ENCODE data around the gene PGF. TPM values are rescaled to one million over a fixed set of nuclear protein-coding genes. Genes with fewer than 3 reads are reported as not detected.

PGF gene
- total and polyA plus RNA-seq, 2 of the 13 experiments (the other 11 are each of a cell fraction or from before 2014, with no cell fraction given), result 10.7 to 27.5 TPM

DNA sequence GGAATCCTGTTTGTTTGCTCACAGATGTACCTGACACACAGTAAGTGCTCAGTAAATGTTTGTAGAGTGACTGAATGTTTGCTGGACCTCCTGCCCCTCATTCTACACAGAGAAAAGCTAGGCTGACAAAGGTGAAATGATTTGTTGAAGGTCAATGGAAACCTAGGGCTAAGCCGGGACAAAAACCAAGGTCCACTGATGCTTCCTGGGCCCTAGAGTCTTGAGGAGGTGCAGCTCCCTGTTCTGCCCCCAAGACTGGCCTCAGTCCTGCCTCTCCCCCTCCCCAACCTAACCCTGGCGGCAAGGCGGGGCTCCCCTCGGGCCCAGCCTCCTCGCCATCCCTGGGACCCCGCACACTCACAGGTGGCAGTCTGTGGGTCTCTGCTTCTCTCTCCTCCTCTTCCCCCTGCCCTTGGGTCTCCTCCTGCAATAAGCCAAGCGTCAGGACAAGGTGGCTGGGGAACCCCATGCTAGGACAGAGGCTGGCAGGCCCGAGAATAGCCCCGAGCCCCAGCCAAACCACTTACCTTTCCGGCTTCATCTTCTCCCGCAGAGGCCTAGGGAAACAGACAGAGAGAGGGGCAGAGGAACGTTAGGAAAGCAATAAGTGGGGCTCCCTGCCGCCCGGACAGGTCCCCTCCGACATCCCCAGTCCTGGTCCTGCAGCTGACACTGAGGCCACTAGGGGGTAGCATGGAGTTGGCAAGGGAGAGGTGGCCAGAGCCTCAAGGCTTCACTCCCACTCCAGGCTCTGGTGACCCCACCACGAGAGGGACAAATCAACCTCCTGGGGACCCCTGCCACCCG lies 9.3 kb downstream of the PGF start (continued):
- TF ChIP-seq ZNF780A (CRISPR knock-in tag; IDR thresholded peaks at IDR 0.05) (no peak), ZNF598 (CRISPR knock-in tag; IDR thresholded peaks at IDR 0.05; ENCODE audit: borderline replicate concordance) (0 out of 2 replicates have a peak, but pooled peaks have one; percentile 19), TCF7 (IDR thresholded peaks at IDR 0.05; ENCODE audit: low read depth) (0 out of 2 replicates have a peak, but pooled peaks have one; percentile 54), SMC3 (IDR thresholded peaks at IDR 0.05; ENCODE audit: low read length) (peak; percentile 64), PHF5A (CRISPR knock-in tag; IDR thresholded peaks at IDR 0.05; ENCODE audit: low read depth, unreplicated experiment) (peak; percentile 41), HOXA5 (CRISPR knock-in tag; IDR thresholded peaks at IDR 0.05) (0 out of 2 replicates have a peak, but pooled peaks have one; percentile 15), MIXL1 (CRISPR knock-in tag; IDR thresholded peaks at IDR 0.05) (peak; percentile 66), MAX (IDR thresholded peaks at IDR 0.05) (0 out of 2 replicates have a peak, but pooled peaks have one; percentile 9), ZFP37 (CRISPR knock-in tag; IDR thresholded peaks at IDR 0.05; ENCODE audit: borderline replicate concordance) (no peak), KLF12 (CRISPR knock-in tag; IDR thresholded peaks at IDR 0.05; ENCODE audit: borderline replicate concordance) (no peak), TBL1XR1 (IDR thresholded peaks at IDR 0.05; ENCODE audit: borderline replicate concordance, low read length, partially characterized antibody) (peak; percentile 36), ZNF775 (CRISPR knock-in tag; IDR thresholded peaks at IDR 0.05; ENCODE audit: borderline replicate concordance) (no peak), TMF1 (CRISPR knock-in tag; IDR thresholded peaks at IDR 0.05; ENCODE audit: low read depth) (no peak), ZBTB26 (CRISPR knock-in tag; IDR thresholded peaks at IDR 0.05; ENCODE audit: borderline replicate concordance) (no peak), CENPT (CRISPR knock-in tag; IDR thresholded peaks at IDR 0.05; ENCODE audit: low read depth) (no peak), ZKSCAN5 (CRISPR knock-in tag; IDR thresholded peaks at IDR 0.05) (no peak), ZNF883 (CRISPR knock-in tag; IDR thresholded peaks at IDR 0.05; ENCODE audit: not compliant biosample characterization) (no peak)
- TF ChIP-seq, protein P1, sequence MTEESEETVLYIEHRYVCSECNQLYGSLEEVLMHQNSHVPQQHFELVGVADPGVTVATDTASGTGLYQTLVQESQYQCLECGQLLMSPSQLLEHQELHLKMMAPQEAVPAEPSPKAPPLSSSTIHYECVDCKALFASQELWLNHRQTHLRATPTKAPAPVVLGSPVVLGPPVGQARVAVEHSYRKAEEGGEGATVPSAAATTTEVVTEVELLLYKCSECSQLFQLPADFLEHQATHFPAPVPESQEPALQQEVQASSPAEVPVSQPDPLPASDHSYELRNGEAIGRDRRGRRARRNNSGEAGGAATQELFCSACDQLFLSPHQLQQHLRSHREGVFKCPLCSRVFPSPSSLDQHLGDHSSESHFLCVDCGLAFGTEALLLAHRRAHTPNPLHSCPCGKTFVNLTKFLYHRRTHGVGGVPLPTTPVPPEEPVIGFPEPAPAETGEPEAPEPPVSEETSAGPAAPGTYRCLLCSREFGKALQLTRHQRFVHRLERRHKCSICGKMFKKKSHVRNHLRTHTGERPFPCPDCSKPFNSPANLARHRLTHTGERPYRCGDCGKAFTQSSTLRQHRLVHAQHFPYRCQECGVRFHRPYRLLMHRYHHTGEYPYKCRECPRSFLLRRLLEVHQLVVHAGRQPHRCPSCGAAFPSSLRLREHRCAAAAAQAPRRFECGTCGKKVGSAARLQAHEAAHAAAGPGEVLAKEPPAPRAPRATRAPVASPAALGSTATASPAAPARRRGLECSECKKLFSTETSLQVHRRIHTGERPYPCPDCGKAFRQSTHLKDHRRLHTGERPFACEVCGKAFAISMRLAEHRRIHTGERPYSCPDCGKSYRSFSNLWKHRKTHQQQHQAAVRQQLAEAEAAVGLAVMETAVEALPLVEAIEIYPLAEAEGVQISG (CRISPR knock-in tag; IDR thresholded peaks at IDR 0.05), result no peak
- TF ChIP-seq, protein P2, sequence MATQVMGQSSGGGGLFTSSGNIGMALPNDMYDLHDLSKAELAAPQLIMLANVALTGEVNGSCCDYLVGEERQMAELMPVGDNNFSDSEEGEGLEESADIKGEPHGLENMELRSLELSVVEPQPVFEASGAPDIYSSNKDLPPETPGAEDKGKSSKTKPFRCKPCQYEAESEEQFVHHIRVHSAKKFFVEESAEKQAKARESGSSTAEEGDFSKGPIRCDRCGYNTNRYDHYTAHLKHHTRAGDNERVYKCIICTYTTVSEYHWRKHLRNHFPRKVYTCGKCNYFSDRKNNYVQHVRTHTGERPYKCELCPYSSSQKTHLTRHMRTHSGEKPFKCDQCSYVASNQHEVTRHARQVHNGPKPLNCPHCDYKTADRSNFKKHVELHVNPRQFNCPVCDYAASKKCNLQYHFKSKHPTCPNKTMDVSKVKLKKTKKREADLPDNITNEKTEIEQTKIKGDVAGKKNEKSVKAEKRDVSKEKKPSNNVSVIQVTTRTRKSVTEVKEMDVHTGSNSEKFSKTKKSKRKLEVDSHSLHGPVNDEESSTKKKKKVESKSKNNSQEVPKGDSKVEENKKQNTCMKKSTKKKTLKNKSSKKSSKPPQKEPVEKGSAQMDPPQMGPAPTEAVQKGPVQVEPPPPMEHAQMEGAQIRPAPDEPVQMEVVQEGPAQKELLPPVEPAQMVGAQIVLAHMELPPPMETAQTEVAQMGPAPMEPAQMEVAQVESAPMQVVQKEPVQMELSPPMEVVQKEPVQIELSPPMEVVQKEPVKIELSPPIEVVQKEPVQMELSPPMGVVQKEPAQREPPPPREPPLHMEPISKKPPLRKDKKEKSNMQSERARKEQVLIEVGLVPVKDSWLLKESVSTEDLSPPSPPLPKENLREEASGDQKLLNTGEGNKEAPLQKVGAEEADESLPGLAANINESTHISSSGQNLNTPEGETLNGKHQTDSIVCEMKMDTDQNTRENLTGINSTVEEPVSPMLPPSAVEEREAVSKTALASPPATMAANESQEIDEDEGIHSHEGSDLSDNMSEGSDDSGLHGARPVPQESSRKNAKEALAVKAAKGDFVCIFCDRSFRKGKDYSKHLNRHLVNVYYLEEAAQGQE (IDR thresholded peaks at IDR 0.05; ENCODE audit: borderline replicate concordance in 1 of 2, low read depth in 1 of 2, low read length in 2 of 2), result no peak
- TF ChIP-seq, protein P3, sequence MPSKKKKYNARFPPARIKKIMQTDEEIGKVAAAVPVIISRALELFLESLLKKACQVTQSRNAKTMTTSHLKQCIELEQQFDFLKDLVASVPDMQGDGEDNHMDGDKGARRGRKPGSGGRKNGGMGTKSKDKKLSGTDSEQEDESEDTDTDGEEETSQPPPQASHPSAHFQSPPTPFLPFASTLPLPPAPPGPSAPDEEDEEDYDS (CRISPR knock-in tag; IDR thresholded peaks at IDR 0.05), result no peak
